HCT116 (cell line): ENCODE results near the gene FASN. TPM values are rescaled to one million over a fixed set of nuclear protein-coding genes. Genes with fewer than 3 reads are reported as not detected.

Experiments
- ATAC-seq: fragments of 200-7000 bp; cut with Tn5 transposase; 2 replicates; pipeline ENCODE4 v1.9.1; 2020; ENCODE audit warnings: mild to moderate bottlenecking, moderate library complexity
- BruUV-seq: library from RNA; stranded (reverse); fragments of 400-500 nt; replicated peaks from 2 replicates; lab custom pipeline; 2021; lab: Mats Ljungman, UMichigan
- CTCF ChIA-PET: fragments of 300-600 bp; sonication (Branson Sonifier 250); formaldehyde crosslinking; loops from one replicate; lab custom pipeline; 2021; ENCODE audit warnings: antibody characterized with exemption; lab: Charles Lee
- POLR2A ChIA-PET: fragments of 300-600, 350-600 bp; sonication (Branson Sonifier 250); formaldehyde crosslinking; loops from one replicate; lab custom pipeline; 2021; ENCODE audit warnings: antibody characterized with exemption; lab: Charles Lee
- RAD21 ChIA-PET, 2 experiments: fragments of 300-600 bp; sonication (Branson Sonifier 250); formaldehyde crosslinking; loops; one replicate each; lab custom pipeline; 2023; ENCODE audit warnings: low total read pairs in 2 of 2; ENCODE audit not compliant: uncharacterized antibody in 2 of 2, unreplicated experiment in 2 of 2, low non-redundant PET in 1 of 2; lab: Charles Lee
- DNase-seq: peaks from one replicate; pipeline ENCODE4 v3.0.0-alpha.2; 2010; ENCODE audit warnings: low read depth, low spot score
- H2AFZ ChIP-seq: fragments of 200-600 bp; shearing (Covaris generic), sonication (generic); 2 replicates; pipeline ENCODE4 v1.6.1; 2017; ENCODE audit warnings: low read depth, mixed run types, mixed read lengths, antibody characterized with exemption, low read length; ENCODE audit not compliant: poor library complexity, severe bottlenecking
- H3K27ac ChIP-seq: 2 replicates; pipeline ENCODE4 v1.5.1; 2012; ENCODE audit warnings: low read depth, low read length
- H3K27me3 ChIP-seq: fragments of 200-600 bp; sonication (generic); 2 replicates; pipeline ENCODE4 v1.6.1; 2016; ENCODE audit warnings: mixed run types, low read length, mixed read lengths; ENCODE audit not compliant: insufficient read depth
- H3K36me3 ChIP-seq, 2 experiments: fragments of 200-500 bp in 1 of 2; fragments of 200-600 bp in 1 of 2; sonication (Bioruptor generic) in 1 of 2; sonication (generic) in 1 of 2; 2 replicates each; pipeline versions ENCODE4 v1.5.1 to v1.6.1; 2014 to 2016; ENCODE audit warnings: low read length in 2 of 2, inconsistent platforms in 1 of 2, mixed read lengths in 1 of 2, mixed run types in 1 of 2; ENCODE audit not compliant: insufficient read depth in 2 of 2, control insufficient read depth in 1 of 2
- H3K4me1 ChIP-seq, 2 experiments: fragments of 200-600 bp in 1 of 2; sonication (generic) in 1 of 2; 2 replicates each; pipeline versions ENCODE4 v1.5.1 to v1.6.1; 2012 to 2017; ENCODE audit warnings: low read length in 2 of 2, inconsistent platforms in 1 of 2, mild to moderate bottlenecking in 1 of 2, mixed read lengths in 1 of 2, mixed run types in 1 of 2, moderate library complexity in 1 of 2; ENCODE audit not compliant: insufficient read depth in 2 of 2, control insufficient read depth in 1 of 2
- H3K4me2 ChIP-seq: fragments of 200-600 bp; sonication (generic); 2 replicates; pipeline ENCODE4 v1.6.1; 2017; ENCODE audit warnings: mixed run types, low read length, mixed read lengths
- H3K4me3 ChIP-seq, 2 experiments: fragments of 200-600 bp in 1 of 2; sonication (generic) in 1 of 2; replicated peaks in 1 of 2; 2 replicates each; pipeline ENCODE4 v1.5.1; 2011 to 2016; ENCODE audit warnings: low read length in 2 of 2, control low read depth in 1 of 2, low read depth in 1 of 2, mild to moderate bottlenecking in 1 of 2, mixed read lengths in 1 of 2, mixed run types in 1 of 2
- H3K79me2 ChIP-seq: fragments of 200-600 bp; sonication (generic); 2 replicates; pipeline ENCODE4 v1.6.1; 2017; ENCODE audit warnings: mild to moderate bottlenecking, mixed run types, low read length, moderate library complexity, mixed read lengths; ENCODE audit not compliant: insufficient read depth
- H3K9ac ChIP-seq: fragments of 200-600 bp; sonication (generic); 2 replicates; pipeline ENCODE4 v1.6.1; 2016; ENCODE audit warnings: low read length, mixed read lengths
- H3K9me2 ChIP-seq: fragments of 200-600 bp; sonication (generic), shearing (Covaris generic); 2 replicates; pipeline ENCODE4 v1.6.1; 2017; ENCODE audit warnings: mixed run types, mild to moderate bottlenecking, moderate library complexity; ENCODE audit not compliant: insufficient read depth
- H3K9me3 ChIP-seq, 2 experiments: fragments of 200-500 bp in 1 of 2; fragments of 200-600 bp in 1 of 2; sonication (Bioruptor generic) in 1 of 2; sonication (generic) in 1 of 2; 2 replicates each; pipeline ENCODE4 v1.6.1; 2014 to 2017; ENCODE audit warnings: low read length in 2 of 2, mixed read lengths in 2 of 2, inconsistent platforms in 1 of 2, low read depth in 1 of 2, mild to moderate bottlenecking in 1 of 2, mixed run types in 1 of 2, moderate library complexity in 1 of 2; ENCODE audit not compliant: control insufficient read depth in 1 of 2, insufficient read depth in 1 of 2
- H4K20me1 ChIP-seq: fragments of 200-600 bp; sonication (generic), shearing (Covaris generic); 2 replicates; pipeline ENCODE4 v1.6.1; 2017; ENCODE audit warnings: mixed run types, mild to moderate bottlenecking, moderate library complexity; ENCODE audit not compliant: insufficient read depth
- CEBPB ChIP-seq: IDR thresholded peaks from 2 replicates; pipeline ENCODE4 v1.6.1; 2012; ENCODE audit warnings: low read depth
- EGR1 ChIP-seq: IDR thresholded peaks from 2 replicates; pipeline ENCODE4 v1.6.1; 2012; ENCODE audit warnings: low read depth
- ELF1 ChIP-seq: IDR thresholded peaks from 2 replicates; pipeline ENCODE4 v1.6.1; 2012; ENCODE audit warnings: low read depth, borderline replicate concordance
- EZH2phosphoT487 ChIP-seq: fragments of 200-600 bp; IDR thresholded peaks from 2 replicates; pipeline ENCODE4 v1.6.1; 2018; ENCODE audit warnings: antibody characterized with exemption, borderline replicate concordance
- JUND ChIP-seq: IDR thresholded peaks from 2 replicates; pipeline ENCODE4 v1.6.1; 2012
- POLR2A ChIP-seq: IDR thresholded peaks from 2 replicates; pipeline ENCODE4 v1.7.0; 2011; ENCODE audit warnings: borderline replicate concordance; ENCODE audit not compliant: insufficient read depth, insufficient read length; ENCODE audit errors: extremely low read depth
- POLR2AphosphoS5 ChIP-seq: IDR thresholded peaks from 2 replicates; pipeline ENCODE4 v1.6.1; 2011; ENCODE audit warnings: mild to moderate bottlenecking, low read depth, low read length, moderate library complexity
- SIN3A ChIP-seq: IDR thresholded peaks from 2 replicates; pipeline ENCODE4 v1.6.1; 2012; ENCODE audit warnings: low read depth
- SP1 ChIP-seq: IDR thresholded peaks from 2 replicates; pipeline ENCODE4 v1.6.1; 2012; ENCODE audit warnings: low read depth
- SRF ChIP-seq: IDR thresholded peaks from 2 replicates; pipeline ENCODE4 v1.6.1; 2012; ENCODE audit warnings: low read depth
- TCF7L2 ChIP-seq: IDR thresholded peaks from 2 replicates; pipeline ENCODE4 v1.7.0; 2011; ENCODE audit warnings: borderline replicate concordance, inconsistent platforms; ENCODE audit not compliant: insufficient read depth, insufficient read length; ENCODE audit errors: extremely low read depth
- ZFX ChIP-seq: fragments of 450-650 bp; IDR thresholded peaks from 2 replicates; pipeline ENCODE4 v1.6.1; 2017
- ZNF274 ChIP-seq: fragments of 200-500 bp; sonication (Bioruptor generic); IDR thresholded peaks from 2 replicates; pipeline ENCODE4 v1.6.1; 2014; ENCODE audit warnings: mild to moderate bottlenecking, low read depth, low read length, inconsistent platforms
- intact Hi-C: fragments of 100-400 bp; cut with micrococcal nuclease; formaldehyde crosslinking; loops from 2 replicates; pipeline ENCODE4 v1.10.0; 2022
- total RNA-seq: library from RNA; stranded (reverse); gene quantifications from one replicate; pipeline ENCODE4 v1.2.1, GENCODE V29; 2021; ENCODE audit not compliant: unreplicated experiment
- TF ChIP-seq, protein P1 (sequence below): IDR thresholded peaks from 2 replicates; pipeline ENCODE4 v1.6.1; 2012
- TF ChIP-seq, protein P2 (sequence below), 3 experiments: fragments of 200-600 bp in 1 of 3; sonication (generic) in 1 of 3; IDR thresholded peaks in 2 of 3; conservative IDR thresholded peaks in 1 of 3; 2 replicates each; pipeline ENCODE4 v1.5.1; 2012 to 2017; ENCODE audit warnings: low read depth in 2 of 3, low read length in 2 of 3, antibody characterized with exemption in 1 of 3, borderline replicate concordance in 1 of 3, control low read depth in 1 of 3, mild to moderate bottlenecking in 1 of 3, mixed read lengths in 1 of 3, mixed run types in 1 of 3, moderate library complexity in 1 of 3; ENCODE audit not compliant: insufficient read depth in 1 of 3

The FASN gene
- total RNA-seq, 1 experiment from 2014 or later = 754 TPM

DNA sequence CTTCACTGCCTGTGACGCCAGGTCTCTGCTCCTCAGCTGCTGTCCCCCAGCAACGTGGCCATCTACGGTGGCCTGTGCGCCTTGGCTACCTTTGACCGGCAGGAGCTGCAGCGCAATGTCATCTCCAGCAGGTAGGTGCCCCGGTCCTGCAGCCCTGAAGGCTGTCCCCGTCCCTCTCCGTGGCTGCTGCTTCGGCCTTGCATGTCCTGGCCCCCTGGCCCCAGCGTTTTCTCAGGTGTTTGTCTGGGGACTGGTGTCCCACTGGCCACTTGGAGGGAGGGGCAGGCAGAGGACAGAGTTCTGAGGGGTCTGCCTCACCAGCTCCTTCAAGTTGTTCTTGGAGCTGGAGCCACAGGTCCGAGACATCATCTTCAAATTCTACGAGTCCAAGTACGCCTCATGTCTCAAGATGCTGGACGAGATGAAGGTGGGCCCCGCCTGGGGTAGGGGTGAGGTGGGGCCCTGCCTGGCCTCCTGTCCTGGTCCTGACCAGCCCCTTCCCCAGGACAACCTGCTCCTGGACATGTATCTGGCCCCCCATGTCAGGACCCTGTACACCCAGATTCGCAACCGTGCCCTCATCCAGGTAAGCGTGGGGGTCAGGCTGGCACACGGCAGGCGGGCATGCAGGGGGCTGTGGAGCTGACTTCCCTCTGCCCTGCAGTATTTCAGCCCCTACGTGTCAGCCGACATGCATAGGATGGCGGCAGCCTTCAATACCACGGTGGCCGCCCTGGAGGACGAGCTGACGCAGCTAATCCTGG is 41.9 kb downstream of the FASN start:
- no peak for ATAC-seq
- H3K9me3 ChIP-seq = no peaks in the 10 kb centered on the region
- ChIA-PET RAD21 (no interaction called here), POLR2A (no interaction called here), CTCF (interaction anchor here (0.9 kb wide), 1 partner anchor 19 kb away, joined by 3 read pairs; the partner anchor contains the start of gene DCXR)
- no peak for DNase-seq
- BruUV-seq = no TSS peak
- H4K20me1 ChIP-seq = no peaks in the 10 kb centered on the region; the same call in 1 of the 2 replicates
- intact Hi-C loops = no loop called here
- TF ChIP-seq EGR1 (no peak), EZH2phosphoT487 (no peak), ZFX (no peak), SRF (no peak), JUND (no peak), SIN3A (no peak), ELF1 (no peak), TCF7L2 (no peak), ZNF274 (no peak), POLR2AphosphoS5 (no peak), POLR2A (no peak), SP1 (no peak), CEBPB (no peak)
- TF ChIP-seq, protein P1, sequence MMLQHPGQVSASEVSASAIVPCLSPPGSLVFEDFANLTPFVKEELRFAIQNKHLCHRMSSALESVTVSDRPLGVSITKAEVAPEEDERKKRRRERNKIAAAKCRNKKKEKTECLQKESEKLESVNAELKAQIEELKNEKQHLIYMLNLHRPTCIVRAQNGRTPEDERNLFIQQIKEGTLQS = no peak
- TF ChIP-seq, protein P2, sequence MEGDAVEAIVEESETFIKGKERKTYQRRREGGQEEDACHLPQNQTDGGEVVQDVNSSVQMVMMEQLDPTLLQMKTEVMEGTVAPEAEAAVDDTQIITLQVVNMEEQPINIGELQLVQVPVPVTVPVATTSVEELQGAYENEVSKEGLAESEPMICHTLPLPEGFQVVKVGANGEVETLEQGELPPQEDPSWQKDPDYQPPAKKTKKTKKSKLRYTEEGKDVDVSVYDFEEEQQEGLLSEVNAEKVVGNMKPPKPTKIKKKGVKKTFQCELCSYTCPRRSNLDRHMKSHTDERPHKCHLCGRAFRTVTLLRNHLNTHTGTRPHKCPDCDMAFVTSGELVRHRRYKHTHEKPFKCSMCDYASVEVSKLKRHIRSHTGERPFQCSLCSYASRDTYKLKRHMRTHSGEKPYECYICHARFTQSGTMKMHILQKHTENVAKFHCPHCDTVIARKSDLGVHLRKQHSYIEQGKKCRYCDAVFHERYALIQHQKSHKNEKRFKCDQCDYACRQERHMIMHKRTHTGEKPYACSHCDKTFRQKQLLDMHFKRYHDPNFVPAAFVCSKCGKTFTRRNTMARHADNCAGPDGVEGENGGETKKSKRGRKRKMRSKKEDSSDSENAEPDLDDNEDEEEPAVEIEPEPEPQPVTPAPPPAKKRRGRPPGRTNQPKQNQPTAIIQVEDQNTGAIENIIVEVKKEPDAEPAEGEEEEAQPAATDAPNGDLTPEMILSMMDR (IDR thresholded peaks at IDR 0.05 in 2 of 3, conservative IDR thresholded peaks at IDR 0.05 in 1 of 3; ENCODE audit: borderline replicate concordance in 1 of 3, insufficient read depth in 1 of 3, low read depth in 2 of 3, low read length in 2 of 3) = no peak
- no peak overlapping the region for H3K4me2 ChIP-seq
- no peak overlapping the region for H2AFZ ChIP-seq
- H3K27ac ChIP-seq = peak overlapping the region; percentile 36; the same call in 1 of the 2 replicates
- no peak overlapping the region for H3K4me3 ChIP-seq
- no peaks in the 10 kb centered on the region for H3K27me3 ChIP-seq
- no peaks in the 10 kb centered on the region for H3K9me2 ChIP-seq
- peaks cover 7 to 24% of the 10 kb centered on the region in 2 experiments; a peak in 3 of 4 replicates for H3K4me1 ChIP-seq
- H3K79me2 ChIP-seq = peaks cover 27% of the 10 kb centered on the region
- H3K36me3 ChIP-seq = peaks cover 14 to 60% of the 10 kb centered on the region in 2 experiments
- H3K9ac ChIP-seq = no peak overlapping the region
